Stimulated activated CD8-positive, alpha-beta memory T cell treated with anti-CD3 and anti-CD28 coated beads, Interleukin-12 subunit alpha, Interleukin-12 subunit beta, amount 100 ng/mL, for 1 hour (primary cell): ENCODE data around the gene PLEKHN1.
"Not testable (repeated sequence)": the region's sequence is repeated elsewhere in the genome, so short reads cannot be mapped to it uniquely, and the experiment has no call there.

ENCODE experiments used
- DNase-seq: peaks from one replicate; pipeline ENCODE4 v3.0.0-alpha.2; 2020; ENCODE audit warnings: low read depth

The PLEKHN1 gene

GRCh38 chr1:974293-974640 is 8.0 kb downstream of the PLEKHN1 start:
- DNase-seq: no peak

GRCh38 chr1:974687-975328 is 8.5 kb downstream of the PLEKHN1 start:
- no peak for DNase-seq

- DNase-seq: no peak
Observed at GRCh38 chr1:975365-975764, 9.1 kb downstream of the PLEKHN1 start.

- DNase-seq: peak; percentile 48
Observed at GRCh38 chr1:975896-976683, 9.8 kb downstream of the PLEKHN1 start.

GRCh38 chr1:976791-977190 is 10.5 kb downstream of the PLEKHN1 start:
- not testable (repeated sequence) for DNase-seq

GRCh38 chr1:978069-978834 is 12.0 kb downstream of the PLEKHN1 start:
- no peak for DNase-seq

GRCh38 chr1:978835-979743 is 12.8 kb downstream of the PLEKHN1 start:
- no peak for DNase-seq

- DNase-seq: no peak
Observed at GRCh38 chr1:979744-980072, 13.4 kb downstream of the PLEKHN1 start.

GRCh38 chr1:980137-980571 is 13.9 kb downstream of the PLEKHN1 start:
- DNase-seq: no peak

- DNase-seq: no peak
Observed at GRCh38 chr1:980602-981395, 14.5 kb downstream of the PLEKHN1 start.

GRCh38 chr1:981491-981954 is 15.2 kb downstream of the PLEKHN1 start:
- DNase-seq: no peak

- no peak for DNase-seq
Observed at GRCh38 chr1:981955-982558, 15.8 kb downstream of the PLEKHN1 start, which contains the start of gene PERM1. TSS of gene PERM1 (minus strand) at chr1:982093. CDS start at chr1:981029, 1,064 bp downstream.

- no peak for DNase-seq
Observed at GRCh38 chr1:982765-983436, 16.6 kb downstream of the PLEKHN1 start.

GRCh38 chr1:983798-984475 is 17.7 kb downstream of the PLEKHN1 start:
- DNase-seq: peak; percentile 44

- no peak for DNase-seq
Observed at GRCh38 chr1:984476-984814, 18.2 kb downstream of the PLEKHN1 start.

GRCh38 chr1:985126-985525 is 18.8 kb downstream of the PLEKHN1 start:
- DNase-seq: no peak

GRCh38 chr1:988061-988460 is 21.8 kb downstream of the PLEKHN1 start:
- DNase-seq: not testable (repeated sequence)

- not testable (repeated sequence) for DNase-seq
Observed at GRCh38 chr1:991275-991674, 25.0 kb downstream of the PLEKHN1 start.

GRCh38 chr1:991895-992294 is 25.6 kb downstream of the PLEKHN1 start:
- DNase-seq: no peak
